GM12801 (cell line): ENCODE data around the gene PTPRM.

Experiments
- TF ChIP-seq, protein P1 (sequence below): IDR thresholded peaks from one replicate; pipeline ENCODE4 v1.5.1; 2011; ENCODE audit warnings: control low read depth; ENCODE audit not compliant: insufficient read length; ENCODE audit errors: extremely low read depth

Gene PTPRM

DNA sequence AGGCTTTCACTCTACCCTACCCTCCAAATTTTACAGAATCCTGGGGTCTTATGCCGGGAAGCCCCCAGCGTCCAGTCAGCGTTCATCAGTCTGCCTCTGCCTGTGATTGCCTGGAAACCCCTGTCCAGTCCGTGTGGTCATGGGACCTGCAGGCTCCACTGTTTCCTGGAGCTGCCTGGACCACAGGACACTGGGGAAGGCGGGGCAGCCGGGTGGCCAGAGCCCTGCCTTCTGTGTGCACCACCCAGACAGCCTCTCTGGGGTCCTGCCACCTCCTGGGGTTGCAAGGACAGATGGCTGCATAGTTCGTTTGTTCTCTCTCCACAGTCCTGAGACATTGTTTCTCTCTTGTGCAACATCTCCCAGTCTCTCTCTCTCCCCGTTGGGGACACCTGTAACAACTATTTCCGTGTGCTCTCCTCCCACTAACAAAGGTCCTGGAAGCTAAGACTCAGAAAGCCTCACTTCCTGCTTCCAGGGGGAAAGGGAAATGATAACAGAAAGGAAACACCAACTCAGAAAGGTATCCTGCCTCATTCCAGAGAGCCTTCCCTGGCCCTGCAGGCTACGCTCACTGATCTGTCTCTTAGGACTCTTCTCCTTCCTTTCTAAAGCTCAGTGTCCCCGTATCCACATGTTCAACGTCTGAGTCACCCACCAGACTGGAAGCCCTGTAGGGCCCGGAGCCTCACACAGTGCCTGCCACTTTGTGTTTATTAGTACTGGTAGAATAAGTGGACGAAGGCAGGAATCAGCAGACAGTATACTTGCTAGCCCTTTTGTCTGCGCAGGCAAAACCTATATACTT, 849.3 kb downstream of the PTPRM start:
- TF ChIP-seq, protein P1, sequence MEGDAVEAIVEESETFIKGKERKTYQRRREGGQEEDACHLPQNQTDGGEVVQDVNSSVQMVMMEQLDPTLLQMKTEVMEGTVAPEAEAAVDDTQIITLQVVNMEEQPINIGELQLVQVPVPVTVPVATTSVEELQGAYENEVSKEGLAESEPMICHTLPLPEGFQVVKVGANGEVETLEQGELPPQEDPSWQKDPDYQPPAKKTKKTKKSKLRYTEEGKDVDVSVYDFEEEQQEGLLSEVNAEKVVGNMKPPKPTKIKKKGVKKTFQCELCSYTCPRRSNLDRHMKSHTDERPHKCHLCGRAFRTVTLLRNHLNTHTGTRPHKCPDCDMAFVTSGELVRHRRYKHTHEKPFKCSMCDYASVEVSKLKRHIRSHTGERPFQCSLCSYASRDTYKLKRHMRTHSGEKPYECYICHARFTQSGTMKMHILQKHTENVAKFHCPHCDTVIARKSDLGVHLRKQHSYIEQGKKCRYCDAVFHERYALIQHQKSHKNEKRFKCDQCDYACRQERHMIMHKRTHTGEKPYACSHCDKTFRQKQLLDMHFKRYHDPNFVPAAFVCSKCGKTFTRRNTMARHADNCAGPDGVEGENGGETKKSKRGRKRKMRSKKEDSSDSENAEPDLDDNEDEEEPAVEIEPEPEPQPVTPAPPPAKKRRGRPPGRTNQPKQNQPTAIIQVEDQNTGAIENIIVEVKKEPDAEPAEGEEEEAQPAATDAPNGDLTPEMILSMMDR: no peak

- TF ChIP-seq, protein P1: no peak
Measured at GRCh38 chr18:8422391-8422790, 855.3 kb downstream of the PTPRM start.

DNA sequence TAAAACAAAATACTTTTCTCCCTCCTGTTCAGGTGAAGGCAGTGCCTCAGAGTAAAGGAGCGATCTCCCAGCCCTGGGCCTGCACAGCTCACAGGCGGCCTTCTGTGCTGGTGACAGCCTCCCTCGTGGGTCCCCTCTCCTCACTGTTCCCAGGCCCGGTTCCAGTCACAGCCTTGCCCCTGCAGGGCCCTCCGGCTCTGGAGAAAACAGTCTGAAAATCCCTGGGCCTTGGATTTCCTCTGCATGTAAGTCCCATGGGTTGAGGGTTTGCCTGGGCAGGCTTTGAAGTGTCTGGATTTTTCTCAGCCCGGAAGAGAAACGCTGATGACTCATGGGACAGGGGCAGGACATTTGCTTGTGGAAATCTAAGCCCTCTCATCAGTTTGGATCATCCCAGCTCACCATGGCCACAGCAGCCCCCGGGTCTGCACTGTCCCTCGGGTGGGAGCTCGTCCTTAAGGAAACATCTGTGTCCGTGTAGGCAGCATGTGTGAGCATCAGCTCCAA, 856.0 kb downstream of the PTPRM start:
- TF ChIP-seq, protein P1: no peak

GRCh38 chr18:8424481-8424880, 857.4 kb downstream of the PTPRM start:
- TF ChIP-seq, protein P1: no peak

- TF ChIP-seq, protein P1: no peak
Measured at GRCh38 chr18:8424917-8425725, 858.0 kb downstream of the PTPRM start.

DNA sequence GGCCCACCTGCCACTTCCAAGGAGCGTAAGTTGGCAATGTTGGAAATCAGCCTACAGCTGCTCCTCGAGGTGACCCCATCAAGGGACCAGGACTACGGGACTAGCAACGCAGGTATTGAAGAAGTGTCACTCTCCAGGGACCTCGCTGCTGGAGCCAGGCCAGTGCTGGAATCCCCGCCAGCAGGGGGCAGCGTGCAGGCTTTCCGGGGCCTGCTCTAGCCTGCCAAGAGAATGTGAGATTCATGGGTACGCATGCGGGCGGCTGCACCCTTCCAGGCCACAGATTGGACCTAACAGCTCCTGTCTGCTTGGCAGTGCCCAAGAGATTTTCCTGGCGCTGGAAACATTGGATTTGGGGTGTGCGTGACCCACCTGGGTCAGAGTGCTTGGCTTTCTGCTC, 859.3 kb downstream of the PTPRM start:
- TF ChIP-seq, protein P1: no peak

- TF ChIP-seq, protein P1: no peak
Measured at GRCh38 chr18:8427339-8427738, 860.2 kb downstream of the PTPRM start.
